Measurements from ENCODE around the gene EXOSC2. TPM values are rescaled to one million over a fixed set of nuclear protein-coding genes. Genes with fewer than 3 reads are reported as not detected.

Gene EXOSC2
- total and polyA plus RNA-seq, 2 of the 13 experiments (the other 11 are each of a cell fraction or from before 2014, with no cell fraction given) = 27.5 to 63.8 TPM

DNA sequence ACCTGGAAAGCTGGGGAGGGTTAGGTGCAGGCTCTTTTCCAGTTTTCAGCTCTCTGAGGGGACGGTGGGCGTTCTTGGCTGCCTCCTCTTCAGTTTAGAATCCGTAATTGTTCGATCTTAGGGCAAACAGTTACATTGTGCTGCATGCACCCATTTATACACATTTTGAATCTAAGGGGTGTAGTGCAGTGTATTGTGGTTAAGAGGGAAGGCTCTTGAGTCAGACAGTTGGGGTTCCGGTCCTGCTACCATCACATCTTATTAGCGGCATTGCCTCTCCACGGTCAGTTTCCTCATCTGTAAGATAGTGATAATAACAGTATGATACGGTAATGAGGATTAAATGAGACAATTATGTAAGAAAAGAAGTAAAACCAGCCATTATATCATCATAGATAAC is 625 bp downstream of the EXOSC2 start:
- ChIA-PET CTCF (ENCODE audit: low intra/inter-chr PET ratio, low total read pairs) (no interaction called here), POLR2A (interaction anchor here (0.6 to 1.9 kb wide), 10 partner anchors 10 to 726 kb away, joined by 3 to 12 read pairs (median 6); no protein-coding TSS in a partner anchor)
- TF ChIP-seq NFKBIZ (CRISPR knock-in tag; IDR thresholded peaks at IDR 0.05) (no peak), ZNF766 (CRISPR knock-in tag; IDR thresholded peaks at IDR 0.05; ENCODE audit: borderline replicate concordance) (0 out of 2 replicates have a peak, but pooled peaks have one; percentile 1), NCOA1 (CRISPR knock-in tag; IDR thresholded peaks at IDR 0.05) (0 out of 2 replicates have a peak, but pooled peaks have one; percentile 31), ARID2 (CRISPR knock-in tag; IDR thresholded peaks at IDR 0.05; ENCODE audit: borderline replicate concordance) (0 out of 2 replicates have a peak, but pooled peaks have one; percentile 52), ZNF550 (CRISPR knock-in tag; IDR thresholded peaks at IDR 0.05; ENCODE audit: borderline replicate concordance) (no peak), CENPT (CRISPR knock-in tag; IDR thresholded peaks at IDR 0.05; ENCODE audit: low read depth) (no peak), KLF16 (CRISPR knock-in tag; IDR thresholded peaks at IDR 0.05) (no peak), ZNF546 (CRISPR knock-in tag; conservative IDR thresholded peaks at IDR 0.05) (peak; percentile 76; the same call in 1 of the 2 replicates), KDM5A (IDR thresholded peaks at IDR 0.05; ENCODE audit: borderline replicate concordance, low read length) (0 out of 2 replicates have a peak, but pooled peaks have one; percentile 10), ARNT (IDR thresholded peaks at IDR 0.05) (no peak), HDAC6 (IDR thresholded peaks at IDR 0.05; ENCODE audit: low read depth, low read length) (no peak)
- TF ChIP-seq, protein P1, sequence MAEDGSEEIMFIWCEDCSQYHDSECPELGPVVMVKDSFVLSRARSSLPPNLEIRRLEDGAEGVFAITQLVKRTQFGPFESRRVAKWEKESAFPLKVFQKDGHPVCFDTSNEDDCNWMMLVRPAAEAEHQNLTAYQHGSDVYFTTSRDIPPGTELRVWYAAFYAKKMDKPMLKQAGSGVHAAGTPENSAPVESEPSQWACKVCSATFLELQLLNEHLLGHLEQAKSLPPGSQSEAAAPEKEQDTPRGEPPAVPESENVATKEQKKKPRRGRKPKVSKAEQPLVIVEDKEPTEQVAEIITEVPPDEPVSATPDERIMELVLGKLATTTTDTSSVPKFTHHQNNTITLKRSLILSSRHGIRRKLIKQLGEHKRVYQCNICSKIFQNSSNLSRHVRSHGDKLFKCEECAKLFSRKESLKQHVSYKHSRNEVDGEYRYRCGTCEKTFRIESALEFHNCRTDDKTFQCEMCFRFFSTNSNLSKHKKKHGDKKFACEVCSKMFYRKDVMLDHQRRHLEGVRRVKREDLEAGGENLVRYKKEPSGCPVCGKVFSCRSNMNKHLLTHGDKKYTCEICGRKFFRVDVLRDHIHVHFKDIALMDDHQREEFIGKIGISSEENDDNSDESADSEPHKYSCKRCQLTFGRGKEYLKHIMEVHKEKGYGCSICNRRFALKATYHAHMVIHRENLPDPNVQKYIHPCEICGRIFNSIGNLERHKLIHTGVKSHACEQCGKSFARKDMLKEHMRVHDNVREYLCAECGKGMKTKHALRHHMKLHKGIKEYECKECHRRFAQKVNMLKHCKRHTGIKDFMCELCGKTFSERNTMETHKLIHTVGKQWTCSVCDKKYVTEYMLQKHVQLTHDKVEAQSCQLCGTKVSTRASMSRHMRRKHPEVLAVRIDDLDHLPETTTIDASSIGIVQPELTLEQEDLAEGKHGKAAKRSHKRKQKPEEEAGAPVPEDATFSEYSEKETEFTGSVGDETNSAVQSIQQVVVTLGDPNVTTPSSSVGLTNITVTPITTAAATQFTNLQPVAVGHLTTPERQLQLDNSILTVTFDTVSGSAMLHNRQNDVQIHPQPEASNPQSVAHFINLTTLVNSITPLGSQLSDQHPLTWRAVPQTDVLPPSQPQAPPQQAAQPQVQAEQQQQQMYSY (CRISPR knock-in tag; IDR thresholded peaks at IDR 0.05) = no peak
- DNase-seq (ENCODE audit: low spot score) (no peak), FAIRE-seq (no peak), ATAC-seq (no peak)
- no peak overlapping the region for H2AFZ ChIP-seq (ENCODE audit: low read length)
- H3K4me3 ChIP-seq (replicated peaks in 1 of 3; ENCODE audit: insufficient read depth in 1 of 3, low read depth in 2 of 3, low read length in 3 of 3) = peak overlapping the region; percentile 77 to 97 (median 89)
- peak overlapping the region; percentile 94 for H3K9ac ChIP-seq (ENCODE audit: insufficient read depth, low read depth, low read length)
- peaks cover 58% of the 10 kb centered on the region for H3K4me1 ChIP-seq (ENCODE audit: insufficient read depth, low read length)
- peak overlapping the region; percentile 67 for H3K27ac ChIP-seq (ENCODE audit: extremely low read length, insufficient read depth, low read length)
- 2% methylated on average over 8 of the region's 8 CpGs for WGBS (ENCODE audit: low lambda C conversion rate)
- in situ Hi-C loops (cut with HindIII; ENCODE audit: extremely low pct_ligation_motif_present, low pct_unique_long_range_greater_than_20kb) = no loop called here
- TSS peak; percentile 61 for BruUV-seq (replicated peaks)
- intact Hi-C loops (cut with micrococcal nuclease; ENCODE audit: unreplicated experiment) = no loop called here
- peak overlapping the region; percentile 95 for H3K4me2 ChIP-seq (ENCODE audit: low read depth, low read length)
- H3K9me3 ChIP-seq (ENCODE audit: low read length) = no peaks in the 10 kb centered on the region
- peaks cover 41% of the 10 kb centered on the region for H3K79me2 ChIP-seq (ENCODE audit: insufficient read depth, low read length)
- peaks cover 0 to 3% of the 10 kb centered on the region in 2 experiments; a peak in 1 of 5 replicates for H3K27me3 ChIP-seq (ENCODE audit: control insufficient read depth in 1 of 2, insufficient read depth in 2 of 2, low read length in 2 of 2)
- peaks cover 13 to 31% of the 10 kb centered on the region in 2 experiments for H3K36me3 ChIP-seq (replicated peaks in 1 of 2; ENCODE audit: control insufficient read depth in 1 of 2, insufficient read depth in 2 of 2, low read length in 2 of 2)
- no peaks in the 10 kb centered on the region for H4K20me1 ChIP-seq (ENCODE audit: insufficient read depth, low read length)
